Measurements from ENCODE around the gene RAB11B. TPM values are rescaled to one million over a fixed set of nuclear protein-coding genes. Genes with fewer than 3 reads are reported as not detected.

Gene RAB11B
- total and polyA plus RNA-seq, 10 of the 15 experiments (the other 5 are each of a cell fraction or from before 2014, with no cell fraction given): 0.92 to 82.5 (median 17.9) TPM

GRCh38 chr19:8395621-8396082 lies 5.5 kb downstream of the RAB11B start:
- peaks cover 34% of the 10 kb centered on the region for H3K79me2 ChIP-seq (ENCODE audit: control insufficient read depth, insufficient read depth, low read length)
- SMC1A ChIA-PET (ENCODE audit: uncharacterized antibody, unreplicated experiment): interaction anchor here (1.1 kb wide), 1 partner anchor 8 kb away, joined by 3 read pairs; no protein-coding TSS in a partner anchor
- FAIRE-seq: no peak
- in situ Hi-C loops (cut with MboI): no loop called here
- POLR2A ChIA-PET: no interaction called here
- DNase-seq (ENCODE audit: low read depth, low spot score): no peak
- CTCF ChIA-PET: interaction anchor here (0.6 to 1.0 kb wide), 2 partner anchors 17 to 41 kb away, joined by 3 to 5 read pairs; partner anchors contain the start of gene MARCHF2
- RAD21 ChIA-PET (ENCODE audit: unreplicated experiment): no interaction called here
- no peaks in the 10 kb centered on the region for H3K27me3 ChIP-seq (replicated peaks in 1 of 2; ENCODE audit: control insufficient read depth in 2 of 2, insufficient read depth in 2 of 2, low read length in 1 of 2)
- no TSS peak for BruUV-seq (replicated peaks)
- H2AFZ ChIP-seq (ENCODE audit: control insufficient read depth, low read depth, low read length): no peak overlapping the region
- H3K36me3 ChIP-seq (ENCODE audit: control insufficient read depth in 2 of 2, insufficient read depth in 2 of 2, low read length in 1 of 2): peaks cover 3 to 10% of the 10 kb centered on the region in 2 experiments; a peak in 3 of 4 replicates
- H3K9me3 ChIP-seq (replicated peaks; ENCODE audit: control insufficient read depth, insufficient read depth, low read length): no peaks in the 10 kb centered on the region
- intact Hi-C loops (cut with micrococcal nuclease; ENCODE audit: unreplicated experiment): loop anchor here (1.0 to 5.0 kb wide), 2 partner anchors 41 to 128 kb away; no protein-coding TSS in a partner anchor
- no peak overlapping the region for H3K27ac ChIP-seq (ENCODE audit: control insufficient read depth, insufficient read depth)
- no peak for TF ChIP-seq NR2C1 (IDR thresholded peaks at IDR 0.05)
- TF ChIP-seq, protein P1, sequence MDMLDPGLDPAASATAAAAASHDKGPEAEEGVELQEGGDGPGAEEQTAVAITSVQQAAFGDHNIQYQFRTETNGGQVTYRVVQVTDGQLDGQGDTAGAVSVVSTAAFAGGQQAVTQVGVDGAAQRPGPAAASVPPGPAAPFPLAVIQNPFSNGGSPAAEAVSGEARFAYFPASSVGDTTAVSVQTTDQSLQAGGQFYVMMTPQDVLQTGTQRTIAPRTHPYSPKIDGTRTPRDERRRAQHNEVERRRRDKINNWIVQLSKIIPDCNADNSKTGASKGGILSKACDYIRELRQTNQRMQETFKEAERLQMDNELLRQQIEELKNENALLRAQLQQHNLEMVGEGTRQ (IDR thresholded peaks at IDR 0.05; ENCODE audit: borderline replicate concordance, low read depth, low read length): no peak
- no peak for TF ChIP-seq IKZF1 (conservative IDR thresholded peaks at IDR 0.05)
- TF ChIP-seq CHD4 (IDR thresholded peaks at IDR 0.05): no peak
- TF ChIP-seq REST (IDR thresholded peaks at IDR 0.05; ENCODE audit: low read depth, low read length): no peak
- TF ChIP-seq SMAD1 (IDR thresholded peaks at IDR 0.05; ENCODE audit: low read depth, partially characterized antibody): no peak
- TF ChIP-seq GATAD2B (conservative IDR thresholded peaks at IDR 0.05; ENCODE audit: low read depth): no peak
- no peak for TF ChIP-seq EED (IDR thresholded peaks at IDR 0.05; ENCODE audit: low read depth)
- TF ChIP-seq RELA (IDR thresholded peaks at IDR 0.05; ENCODE audit: borderline replicate concordance, partially characterized antibody): no peak
- no peak for TF ChIP-seq ZNF217 (IDR thresholded peaks at IDR 0.05)
- TF ChIP-seq PRDM15 (CRISPR knock-in tag; IDR thresholded peaks at IDR 0.05): no peak
- TF ChIP-seq FOS (IDR thresholded peaks at IDR 0.05; ENCODE audit: borderline replicate concordance, extremely low read depth, insufficient read length): no peak
- TF ChIP-seq RAD51 (IDR thresholded peaks at IDR 0.05): no peak
- no peak for TF ChIP-seq NBN (IDR thresholded peaks at IDR 0.05)
- no peak for TF ChIP-seq IRF4 (IDR thresholded peaks at IDR 0.05; ENCODE audit: low read depth, low read length)
- WGBS (ENCODE audit: insufficient coverage, insufficient replicate concordance, low lambda C conversion rate, missing lambda C conversion rate): 84% methylated on average over 14 of the region's 14 CpGs
- no peak overlapping the region for H3K4me3 ChIP-seq
- peaks cover 16% of the 10 kb centered on the region for H3K4me1 ChIP-seq (ENCODE audit: control insufficient read depth, insufficient read depth, low read length)
- H4K20me1 ChIP-seq (ENCODE audit: control insufficient read depth, insufficient read depth): peaks cover 5% of the 10 kb centered on the region
- no peak overlapping the region for H3K4me2 ChIP-seq (ENCODE audit: control insufficient read depth, insufficient read depth)
- ATAC-seq: no peak
- H3K9ac ChIP-seq (ENCODE audit: control insufficient read depth, insufficient read depth, low read length): no peak overlapping the region
